ENCODE measurements around the gene OPTC.

GRCh38 chr1:203551550-203551949, 57.6 kb downstream of the OPTC start:
- TF ChIP-seq MAX (CRISPR knock-in tag; IDR thresholded peaks at IDR 0.05) = no peak
- no peak for TF ChIP-seq FOXJ3 (CRISPR knock-in tag; IDR thresholded peaks at IDR 0.05)
- no peak for TF ChIP-seq MTA2 (IDR thresholded peaks at IDR 0.05; ENCODE audit: low read depth)
- no peak for TF ChIP-seq JUND (IDR thresholded peaks at IDR 0.05; ENCODE audit: borderline replicate concordance, low read depth, low read length)
- TF ChIP-seq JUND (tag; IDR thresholded peaks at IDR 0.05; ENCODE audit: borderline replicate concordance, low read depth, low read length) = no peak
- TF ChIP-seq CREB5 (CRISPR knock-in tag; IDR thresholded peaks at IDR 0.05) = no peak
- no peak for TF ChIP-seq CTCF (IDR thresholded peaks at IDR 0.05 in 2 of 3, conservative IDR thresholded peaks at IDR 0.05 in 1 of 3; ENCODE audit: insufficient read depth in 2 of 3, low read depth in 1 of 3, low read length in 3 of 3)
- no peak for TF ChIP-seq SETDB1 (IDR thresholded peaks at IDR 0.05; ENCODE audit: low read length)

All from K562 (cell line).